SU-DHL-6 (cell line): ENCODE measurements around the gene KRT38.

Experiments used
- CTCF ChIP-seq: fragments of 200-600 bp; sonication (generic); IDR thresholded peaks from one replicate; pipeline ENCODE4 v1.5.1; 2017; ENCODE audit warnings: antibody characterized with exemption, mild to moderate bottlenecking, low read length, moderate library complexity; ENCODE audit not compliant: insufficient read depth, poor library complexity, severe bottlenecking
- EZH2phosphoT487 ChIP-seq: fragments of 200-600 bp; sonication (generic), shearing (Covaris generic); conservative IDR thresholded peaks from 2 replicates; pipeline ENCODE4 v1.6.1; 2018; ENCODE audit warnings: mild to moderate bottlenecking, antibody characterized with exemption, low read length, moderate library complexity, mixed read lengths

DNA sequence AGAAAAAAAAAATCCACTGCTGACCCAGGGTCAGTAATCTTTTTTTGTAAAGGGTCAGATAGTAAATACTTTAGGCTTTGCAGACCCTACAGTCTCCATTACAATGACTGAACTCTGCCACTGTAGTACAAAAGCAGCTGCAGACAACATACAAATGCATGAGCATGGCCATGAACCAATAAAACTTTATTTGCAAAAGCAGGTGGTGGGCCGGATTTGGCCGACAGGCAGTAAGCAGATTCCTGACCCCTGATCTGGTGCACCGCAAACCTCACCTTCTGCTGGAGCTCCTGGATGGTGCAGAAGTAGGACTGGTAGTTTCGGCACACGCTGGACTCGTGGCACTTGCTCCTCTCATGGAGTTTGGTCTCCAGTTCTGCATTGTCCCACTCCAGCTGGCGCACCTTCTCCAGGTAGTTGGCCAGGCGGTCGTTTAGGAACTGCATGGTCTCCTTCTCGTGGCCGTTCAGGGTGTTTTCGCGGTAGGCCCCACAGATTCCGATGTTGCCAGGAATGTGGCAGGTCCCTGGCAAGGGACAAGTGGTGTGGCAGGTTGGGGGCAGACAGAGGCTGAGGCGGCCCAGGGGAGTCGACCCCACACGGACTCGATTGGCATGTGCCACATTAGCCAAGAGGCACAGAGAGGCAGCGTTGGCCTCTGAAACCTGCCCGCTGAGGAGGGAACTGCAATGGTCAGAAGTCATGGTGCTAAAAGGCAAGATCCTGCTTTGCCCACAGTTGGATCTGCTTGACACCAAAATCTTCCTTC, 29.5 kb downstream of the KRT38 start:
- TF ChIP-seq EZH2phosphoT487 = no peak
- no peak for TF ChIP-seq CTCF
